Colon (tissue), 2 donors: ENCODE measurements around the gene DIAPH1.
"Not testable (repeated sequence)": the region's sequence is repeated elsewhere in the genome, so short reads cannot be mapped to it uniquely, and the experiment has no call there.

Experiments
- FAIRE-seq: peaks from 2 replicates; lab custom pipeline; 2012; peaks lifted over from hg19 to GRCh38; lab: Jason Lieb, UNC
- donor health status: control.
- donor health status: control.

DIAPH1 gene

DNA sequence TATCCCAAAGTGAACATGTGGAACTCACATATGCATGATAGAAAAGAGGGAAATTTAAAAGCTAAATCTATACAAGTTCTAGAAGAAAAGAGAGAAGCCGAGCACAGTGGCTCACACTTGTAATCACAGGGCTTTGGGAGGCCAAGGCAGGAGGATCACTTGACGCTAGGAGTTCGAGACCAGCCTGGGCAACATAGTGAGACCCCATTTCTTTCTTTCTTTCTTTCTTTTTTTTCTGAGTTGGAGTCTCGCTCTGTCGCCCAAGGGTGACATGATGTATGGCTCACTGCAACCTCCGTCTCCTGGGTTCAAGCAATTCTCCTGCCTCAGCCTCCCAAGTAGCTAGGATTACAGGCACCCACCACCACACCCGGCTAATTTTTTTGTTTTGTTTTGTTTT lies 8.9 kb downstream of the DIAPH1 start:
- FAIRE-seq: not testable (repeated sequence)

DNA sequence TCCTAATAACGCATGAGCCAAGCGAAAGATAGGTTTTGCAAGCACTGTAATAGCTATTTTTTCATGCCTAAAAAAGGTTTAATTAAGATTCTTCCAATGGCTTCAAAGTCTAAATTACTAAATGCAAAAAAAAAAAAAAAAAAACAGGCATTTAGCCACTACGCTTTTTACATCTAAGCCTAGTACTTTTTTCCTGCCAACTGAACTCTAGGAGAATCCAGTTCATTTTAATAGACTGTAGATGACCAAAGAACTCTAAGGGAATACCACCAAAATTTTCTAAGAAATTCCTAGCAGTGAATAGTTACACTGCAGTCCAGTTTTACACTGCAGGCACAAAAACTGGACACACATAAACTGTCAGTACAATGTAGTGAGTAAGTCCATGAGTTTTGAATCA lies 9.8 kb downstream of the DIAPH1 start:
- FAIRE-seq: no peak

DNA sequence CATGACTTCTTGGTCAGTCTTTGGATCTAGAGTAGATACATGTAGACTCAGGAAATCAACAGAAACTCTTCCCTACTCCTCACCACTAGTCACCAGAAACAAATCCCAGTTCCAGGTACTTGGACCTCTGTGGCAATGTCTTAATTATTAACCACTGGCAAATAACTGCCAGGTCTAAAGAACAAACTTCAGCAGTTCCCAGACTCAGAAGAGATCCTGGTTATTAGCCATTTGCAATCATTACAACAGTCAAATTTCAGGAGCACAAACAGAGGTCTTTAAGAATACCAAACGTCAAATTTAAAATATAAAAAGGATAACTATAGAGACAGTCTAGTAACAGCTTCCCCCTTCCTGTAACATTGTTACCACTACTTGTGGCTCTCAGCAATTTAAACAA lies 10.2 kb downstream of the DIAPH1 start:
- no peak for FAIRE-seq

DNA sequence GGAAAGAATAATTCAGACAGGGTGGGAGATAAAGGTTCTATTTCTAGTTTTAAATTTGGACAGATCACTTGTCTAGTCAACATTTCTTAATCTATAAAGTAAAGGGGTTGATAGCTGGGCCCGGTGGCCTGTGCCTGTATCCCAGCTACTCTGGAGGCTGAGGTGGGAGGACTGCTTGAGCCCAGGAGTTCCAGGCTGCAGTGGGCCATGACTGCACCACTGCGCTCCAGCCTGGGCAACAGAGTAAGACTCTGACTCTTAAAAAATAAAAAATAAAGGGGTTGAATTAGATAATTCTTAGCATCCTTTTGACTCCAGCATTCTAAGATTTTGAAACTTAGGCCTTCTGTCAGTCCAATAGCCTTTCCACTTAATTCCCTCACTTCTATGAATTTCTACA lies 10.8 kb downstream of the DIAPH1 start:
- FAIRE-seq: no peak

DNA sequence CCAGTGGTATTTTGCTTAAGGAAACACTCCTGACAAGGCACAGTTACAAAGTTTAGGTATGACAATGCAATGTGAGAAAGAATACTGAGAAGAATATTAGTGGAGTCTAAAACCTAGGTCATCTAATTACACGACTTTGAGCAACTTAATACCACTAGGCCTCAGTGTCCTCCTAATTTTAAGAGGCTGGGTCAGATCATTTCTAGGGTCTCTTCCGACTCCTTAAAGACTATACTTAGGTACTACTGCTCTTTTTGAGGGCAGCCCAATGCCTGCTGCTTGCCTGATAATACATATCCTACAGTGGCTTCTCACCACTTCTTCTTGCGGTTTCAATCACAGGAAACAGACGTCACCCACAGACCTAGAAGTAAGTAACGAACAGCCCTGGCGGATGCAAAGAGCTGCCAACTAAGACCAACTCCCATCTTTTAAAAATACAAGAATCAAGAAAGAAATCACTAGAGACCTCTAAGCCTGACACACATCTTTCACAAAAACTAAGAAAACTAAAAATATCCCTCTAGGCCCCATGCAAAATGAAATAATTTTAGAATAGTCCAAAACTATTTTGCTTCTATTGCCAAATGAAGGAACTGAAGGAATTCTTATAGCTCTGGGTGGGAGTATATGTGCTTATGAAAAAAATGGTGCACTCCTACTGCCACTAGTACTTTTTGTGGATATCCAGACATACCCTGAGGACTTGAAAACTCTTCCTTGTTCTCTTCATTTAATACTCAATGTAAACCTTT lies 13.1 kb downstream of the DIAPH1 start:
- FAIRE-seq: no peak

DNA sequence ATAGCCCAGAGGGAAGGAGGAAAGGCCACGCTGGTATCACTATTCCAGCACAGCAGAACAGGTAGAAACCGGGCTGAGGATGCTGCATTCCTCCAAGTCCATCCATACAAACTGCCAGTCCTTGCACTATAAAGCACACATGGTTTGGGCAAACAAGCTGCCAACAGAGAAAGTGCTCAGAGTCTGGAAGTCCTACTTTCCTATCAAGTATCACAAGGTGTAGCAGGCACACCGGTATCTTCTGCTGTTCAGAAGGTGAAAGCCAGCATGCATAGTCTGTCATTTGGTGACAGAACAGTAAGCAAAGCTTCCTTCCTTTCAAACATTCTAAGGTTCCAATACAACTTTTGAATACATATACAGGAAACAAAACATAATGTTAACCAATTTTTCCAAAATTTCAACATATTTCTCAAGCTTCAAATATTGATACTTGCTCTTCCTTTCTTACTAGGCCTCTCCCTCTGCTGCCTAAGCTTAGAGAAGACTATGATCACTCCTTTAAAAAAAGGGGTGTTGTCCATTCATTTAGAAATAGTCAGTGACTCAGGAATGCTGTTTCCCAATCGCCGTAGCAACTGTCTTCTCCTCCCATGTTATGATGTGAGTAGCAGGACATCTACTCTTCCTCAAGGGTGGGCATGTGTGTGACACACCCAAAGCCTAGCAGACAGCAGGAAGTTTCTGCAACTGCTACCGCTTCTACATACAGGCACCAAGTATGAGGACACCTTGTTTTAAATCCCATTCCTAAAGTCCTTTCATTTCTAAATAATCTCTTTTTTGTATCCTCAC lies 14.7 kb downstream of the DIAPH1 start:
- no peak for FAIRE-seq

DNA sequence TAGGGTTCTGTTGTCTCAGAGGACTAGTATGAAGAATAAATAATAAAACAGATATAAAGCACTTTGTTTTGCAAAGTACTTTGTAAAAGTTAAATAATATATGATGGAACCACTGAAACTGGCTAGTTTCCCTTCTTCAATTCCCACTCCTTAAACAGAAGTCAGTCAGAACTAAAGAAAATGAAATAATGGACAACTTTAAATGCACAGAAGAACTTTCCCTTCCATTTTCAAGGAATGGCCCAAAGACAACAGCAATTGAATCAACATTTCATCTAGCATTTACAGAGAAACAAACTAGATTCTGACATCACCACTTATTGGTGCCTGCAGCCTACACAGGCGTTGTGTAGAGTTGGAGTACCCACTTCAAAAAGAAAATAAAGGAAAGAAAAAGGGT lies 16.2 kb downstream of the DIAPH1 start:
- no peak for FAIRE-seq

DNA sequence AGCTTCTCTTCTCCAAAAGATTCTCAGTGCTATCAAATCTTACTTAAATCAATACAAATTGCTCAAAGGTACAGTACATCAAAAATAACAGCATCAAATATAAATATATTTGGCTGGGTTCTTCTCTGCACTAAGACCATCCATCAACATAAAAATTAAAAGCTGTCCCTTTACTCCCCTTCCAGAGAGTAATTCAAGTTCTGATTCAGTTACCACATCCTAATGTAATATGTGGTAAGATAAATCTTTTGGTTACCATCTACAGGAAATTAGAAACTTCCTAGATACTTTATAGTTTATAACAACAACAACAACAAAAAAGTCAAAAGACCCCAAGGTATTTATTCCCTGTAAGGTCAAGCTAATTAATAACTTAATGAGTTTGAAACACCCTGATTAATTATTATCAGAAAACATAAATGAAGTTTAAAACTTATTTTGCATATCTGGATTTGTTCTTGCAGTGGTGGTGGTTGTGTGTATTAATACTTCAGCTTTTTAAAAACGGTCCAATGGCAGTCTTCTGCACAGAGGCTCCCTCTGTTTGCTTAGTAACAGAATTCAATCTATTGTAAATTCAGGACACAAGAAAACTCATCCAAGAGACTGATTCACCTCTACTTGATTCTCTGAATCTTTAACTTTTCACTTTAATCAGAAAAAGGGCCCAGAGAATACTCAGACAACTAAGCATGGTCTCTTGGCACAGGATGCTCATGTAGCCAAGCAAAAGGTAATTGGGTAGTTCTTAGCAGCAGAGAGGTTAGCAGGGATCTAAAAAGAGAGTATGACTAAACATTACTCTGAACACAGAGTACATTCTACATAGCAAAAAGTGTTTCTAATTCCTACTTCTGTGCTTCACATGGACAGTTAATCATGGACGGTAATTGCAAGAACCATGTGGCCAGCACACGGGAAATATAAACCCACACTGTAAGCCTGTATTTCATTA lies 20.1 kb downstream of the DIAPH1 start:
- FAIRE-seq: no peak

DNA sequence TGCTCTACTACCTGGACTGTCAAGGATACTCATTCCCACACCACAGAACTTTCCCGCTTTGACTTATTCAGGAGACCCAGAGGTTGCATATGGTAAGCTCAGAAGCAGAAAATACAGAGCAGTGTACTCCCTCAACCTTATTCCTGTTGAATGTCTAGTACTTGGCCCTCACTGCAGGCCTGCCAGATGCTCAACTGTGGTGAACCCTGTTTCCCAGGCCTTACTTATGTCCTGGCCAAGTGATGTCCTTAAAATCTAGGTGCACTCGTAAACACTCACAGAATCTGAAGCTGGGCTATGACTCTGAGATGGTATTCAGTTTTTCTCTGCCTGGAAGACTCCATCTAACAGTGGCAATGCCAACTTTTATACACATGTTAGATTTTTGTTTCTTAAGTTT lies 21.0 kb downstream of the DIAPH1 start:
- no peak for FAIRE-seq

DNA sequence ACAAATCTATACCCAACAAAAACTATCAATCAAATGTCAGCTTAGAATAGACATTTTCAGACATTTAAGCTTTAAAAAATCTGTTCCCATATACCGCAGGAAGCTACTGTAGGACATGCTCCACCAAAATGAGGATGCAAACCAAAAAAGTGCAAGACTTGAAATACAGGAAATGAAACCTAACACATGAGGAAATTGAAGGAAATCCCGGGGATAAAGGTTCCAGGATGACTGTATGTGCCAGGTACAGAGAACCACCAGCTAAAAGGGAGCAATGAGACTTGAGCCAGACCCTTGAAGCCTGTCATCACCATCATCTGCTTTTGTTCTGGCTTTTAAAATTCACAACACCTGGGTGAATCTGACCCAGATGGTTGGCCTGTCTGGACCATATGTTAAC lies 21.4 kb downstream of the DIAPH1 start:
- no peak for FAIRE-seq

DNA sequence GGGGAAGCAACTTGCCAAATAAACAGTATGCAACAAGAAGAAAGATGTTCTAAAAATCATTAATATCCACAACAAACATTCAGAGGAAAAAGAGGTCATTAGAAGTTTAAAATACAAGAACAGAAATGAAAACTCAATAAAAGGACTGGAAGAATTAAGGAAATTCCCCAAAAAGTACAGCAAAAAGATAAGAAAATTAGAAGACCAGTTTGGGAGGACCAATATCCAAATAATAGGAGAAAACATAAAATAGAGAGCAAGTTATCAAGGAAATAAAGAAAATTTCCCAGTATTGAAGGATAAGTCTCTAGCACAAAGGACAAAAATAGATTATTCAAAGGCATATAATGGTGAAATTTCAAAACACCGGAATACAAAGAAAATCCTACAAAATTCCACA lies 21.9 kb downstream of the DIAPH1 start:
- FAIRE-seq: no peak

DNA sequence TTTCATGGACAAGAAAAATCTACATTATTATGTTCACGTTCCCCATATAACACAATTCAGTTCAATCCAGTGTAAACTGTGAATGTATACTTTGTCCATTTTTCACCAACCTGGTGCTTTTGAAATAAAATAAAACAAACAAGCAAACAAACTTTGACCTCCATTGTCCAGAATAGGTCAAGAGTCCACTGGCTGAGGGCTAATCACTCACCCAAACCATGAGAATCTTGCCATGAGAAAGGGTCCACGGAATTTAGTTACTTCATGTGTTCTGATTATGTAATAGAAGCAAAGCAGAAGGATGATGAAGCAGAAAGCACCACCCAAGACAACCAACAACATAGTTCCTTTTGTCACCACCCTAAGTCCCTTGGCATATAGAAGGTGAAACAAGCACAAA lies 28.7 kb downstream of the DIAPH1 start:
- no peak for FAIRE-seq

DNA sequence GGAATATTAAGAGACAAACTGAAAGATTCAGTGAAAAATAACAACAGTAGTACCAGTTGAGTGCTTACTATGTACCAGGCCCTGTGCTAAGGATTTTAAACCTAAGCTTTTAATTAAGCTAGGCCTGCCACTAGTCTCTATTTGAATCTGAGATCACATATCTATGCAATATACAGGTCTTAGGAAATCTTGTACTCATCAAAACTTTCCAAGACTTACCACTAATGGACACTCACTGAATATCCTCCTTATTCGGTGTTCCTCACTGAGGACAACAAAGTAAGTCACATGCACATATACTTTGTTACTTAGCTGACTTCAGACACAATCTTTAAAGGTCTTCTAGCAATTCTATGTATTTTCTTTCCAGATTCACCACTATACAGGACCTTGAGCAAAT lies 32.6 kb downstream of the DIAPH1 start:
- no peak for FAIRE-seq

DNA sequence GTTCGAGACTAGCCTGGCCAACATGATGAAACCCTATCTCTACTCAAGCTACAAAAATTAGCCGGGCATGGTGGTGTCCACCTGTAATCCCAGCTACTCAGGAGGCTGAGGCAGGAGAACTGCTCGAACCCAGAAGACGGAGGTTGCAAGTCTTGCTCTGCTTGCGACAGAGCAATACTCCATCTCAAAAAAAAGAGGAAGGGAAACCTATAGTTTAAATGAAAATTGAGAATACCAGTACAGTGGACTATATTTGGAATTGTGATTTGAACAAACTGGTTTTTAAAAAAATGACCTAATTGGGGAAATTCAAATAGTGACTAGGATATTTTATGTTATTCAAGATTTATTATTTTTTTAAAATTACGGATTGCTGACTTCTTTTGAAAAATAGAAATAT lies 33.2 kb downstream of the DIAPH1 start:
- FAIRE-seq: no peak

DNA sequence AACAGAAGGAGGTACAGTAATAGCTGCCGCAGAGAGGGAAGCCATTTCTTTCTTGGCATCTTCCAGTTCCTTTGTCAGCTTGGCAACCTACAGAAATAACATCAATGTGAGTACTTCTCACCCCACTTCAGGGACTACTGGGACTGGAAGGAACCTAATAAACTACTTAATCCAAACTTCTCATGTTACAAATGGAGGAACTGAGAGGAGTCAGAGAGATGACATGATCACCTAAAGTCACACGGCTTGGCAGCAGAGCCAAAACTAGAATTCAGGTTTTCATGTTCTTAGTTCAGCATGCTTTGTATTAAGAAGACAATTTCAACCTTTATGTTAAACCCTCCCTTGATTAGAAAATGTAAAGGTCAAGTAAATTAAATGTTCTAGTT lies 44.7 kb downstream of the DIAPH1 start:
- no peak for FAIRE-seq

DNA sequence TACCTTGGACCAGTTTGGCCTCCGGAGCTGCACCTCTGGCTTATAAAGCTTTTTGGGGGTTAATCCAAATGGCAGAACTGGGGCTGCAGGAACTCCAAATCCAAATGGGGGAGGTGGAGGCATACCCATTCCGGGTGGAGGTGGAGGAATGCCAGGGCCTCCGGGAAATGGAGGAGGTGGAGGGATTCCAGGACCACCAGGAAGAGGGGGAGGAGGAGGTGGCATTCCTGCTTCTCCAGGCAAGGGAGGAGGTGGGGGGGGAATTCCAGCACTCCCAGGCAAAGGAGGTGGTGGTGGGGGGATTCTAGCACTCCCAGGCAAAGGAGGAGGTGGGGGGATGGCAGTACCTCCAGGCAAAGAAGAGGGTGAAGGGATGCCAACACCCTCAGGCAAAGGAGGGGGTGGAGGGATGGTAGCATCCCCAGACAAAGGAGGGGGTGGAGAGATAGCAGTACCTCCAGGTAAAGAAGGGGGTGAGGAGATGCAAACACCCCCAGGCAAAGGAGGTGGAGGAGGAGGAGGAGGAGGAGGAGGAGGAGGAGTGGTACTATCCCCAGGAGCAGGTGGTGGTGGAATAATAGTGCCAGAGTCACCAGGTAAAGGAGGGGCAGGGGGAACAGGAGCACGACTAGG lies 45.2 kb downstream of the DIAPH1 start:
- no peak for FAIRE-seq

DNA sequence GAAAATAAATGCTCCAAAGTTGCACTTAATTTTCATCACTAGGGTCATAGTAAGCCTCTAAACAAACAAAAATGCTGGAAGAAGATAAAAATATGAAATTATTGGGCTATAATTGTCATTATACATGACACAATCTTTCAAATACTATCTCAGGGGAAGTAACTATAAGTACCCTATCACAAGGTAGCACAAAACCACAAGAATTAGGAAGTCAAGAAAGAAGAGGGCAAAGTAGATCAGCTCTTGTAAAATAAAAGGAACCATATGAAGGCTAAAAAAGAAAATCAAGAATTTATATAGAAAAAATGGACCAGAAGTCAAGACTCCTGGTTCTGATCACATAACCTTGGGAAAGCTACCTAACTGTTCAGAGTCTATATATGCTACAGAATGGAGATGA lies 48.1 kb downstream of the DIAPH1 start:
- FAIRE-seq: no peak

DNA sequence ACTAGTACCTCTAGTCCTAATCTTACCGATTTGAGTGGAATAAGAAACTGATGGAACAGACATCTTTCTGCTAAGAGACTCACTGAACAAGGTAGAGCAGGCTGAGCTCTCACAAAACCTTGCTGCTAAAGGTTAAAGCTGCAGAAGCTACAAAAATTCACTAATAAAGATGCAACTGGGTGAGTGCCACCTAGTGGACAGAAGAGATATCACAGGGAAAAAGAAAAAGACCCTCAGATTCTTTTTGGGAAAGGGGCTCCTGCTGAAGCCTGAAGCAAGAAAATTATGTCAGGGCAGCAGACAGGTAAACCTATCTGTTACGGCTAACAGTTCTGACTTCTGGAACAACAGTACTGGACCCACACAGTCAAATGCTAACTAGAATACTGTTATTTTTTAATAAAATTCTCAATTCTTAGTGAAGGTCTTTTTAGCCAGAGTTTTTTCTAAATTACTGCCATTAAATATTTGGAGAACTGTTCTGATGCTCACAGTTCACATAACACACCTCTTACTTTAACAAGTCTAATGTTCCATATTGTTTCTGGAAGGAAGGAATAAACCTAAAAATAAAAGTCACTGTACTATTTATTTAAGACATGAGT lies 51.2 kb downstream of the DIAPH1 start:
- FAIRE-seq: no peak

DNA sequence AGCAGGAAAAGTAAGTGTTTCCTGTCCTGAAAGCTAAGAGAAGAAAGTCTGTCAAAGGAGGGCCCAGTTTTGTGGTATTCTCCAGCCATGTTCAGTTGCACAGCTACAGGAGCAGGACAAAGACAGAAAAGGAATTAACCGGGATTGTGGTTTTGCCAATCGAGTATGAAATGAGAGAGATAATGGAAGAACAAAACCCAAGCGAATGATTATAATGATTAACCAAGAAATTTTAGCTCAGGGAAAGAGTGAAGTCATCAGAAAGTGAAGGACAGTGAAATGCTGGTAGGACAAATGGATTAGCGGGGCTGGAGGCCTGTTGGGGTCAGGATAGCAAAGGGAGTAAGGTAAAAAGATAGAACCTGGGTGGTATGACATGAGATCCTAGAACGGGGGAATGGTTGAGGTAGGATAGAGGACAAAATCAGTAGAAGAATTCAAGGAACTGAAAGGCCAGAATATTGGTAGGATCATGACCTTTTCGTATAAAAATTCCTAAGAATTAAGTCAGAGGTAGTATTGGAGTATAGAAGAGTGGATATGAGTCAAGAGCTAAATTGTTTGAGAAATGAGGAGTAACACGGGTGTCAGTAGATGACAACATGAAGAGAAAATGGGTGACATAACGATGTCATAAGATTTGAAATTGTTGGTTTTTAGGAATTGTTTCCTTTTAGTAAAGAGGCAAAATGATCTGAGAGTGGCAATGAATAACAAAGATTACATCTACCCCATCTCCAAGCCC lies 52.8 kb downstream of the DIAPH1 start:
- FAIRE-seq: no peak

DNA sequence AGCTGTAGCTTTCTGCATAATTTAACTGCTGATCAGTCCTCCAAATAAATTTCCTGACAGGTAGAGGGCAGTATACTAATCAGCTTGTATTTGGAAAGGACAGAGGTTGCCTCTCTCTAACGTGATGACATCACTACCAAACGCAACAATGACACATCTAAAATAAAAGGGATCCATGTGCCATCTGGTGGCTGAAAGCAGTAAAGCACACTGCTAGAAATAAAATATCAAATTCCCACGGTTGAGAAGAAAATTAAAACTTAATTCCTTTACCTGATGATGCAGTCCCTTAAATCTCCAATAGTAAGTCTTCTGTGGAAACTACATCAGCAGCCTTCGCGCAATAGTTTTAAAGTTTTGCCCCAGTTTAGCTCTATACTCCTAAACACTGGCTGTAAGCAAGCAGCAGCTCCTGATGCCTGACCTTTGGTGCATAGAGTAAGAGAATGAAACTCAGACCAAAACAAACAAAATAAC lies 54.5 kb downstream of the DIAPH1 start:
- peak; percentile 76 for FAIRE-seq
